RWPE2 (cell line): ENCODE measurements around the gene CDC42BPA.

Source experiments
- ATAC-seq: fragments of 200-7000 bp; cut with Tn5 transposase; 3 replicates; pipeline ENCODE4 v1.9.1; 2021; ENCODE audit warnings: low read depth
- DNase-seq: peaks from one replicate; pipeline ENCODE4 v3.0.0-alpha.2; 2020; ENCODE audit warnings: low spot score
- H3K27ac ChIP-seq: fragments of 450-650 bp; 2 replicates; pipeline ENCODE4 v1.5.1; 2017; ENCODE audit warnings: mild to moderate bottlenecking; ENCODE audit not compliant: poor library complexity, severe bottlenecking
- H3K27me3 ChIP-seq: fragments of 250-450 bp; sonication (Bioruptor Pico); 2 replicates; pipeline ENCODE4 v1.5.1; 2021; ENCODE audit warnings: mild to moderate bottlenecking, moderate library complexity; ENCODE audit not compliant: insufficient read depth, poor library complexity, severe bottlenecking
- H3K36me3 ChIP-seq: fragments of 250-450 bp; sonication (Bioruptor Pico); 2 replicates; pipeline ENCODE4 v1.5.1; 2020; ENCODE audit warnings: low read depth, mild to moderate bottlenecking, moderate library complexity
- H3K4me1 ChIP-seq: fragments of 250-450 bp; sonication (Bioruptor Pico); 2 replicates; pipeline ENCODE4 v1.5.1; 2021; ENCODE audit warnings: mild to moderate bottlenecking, moderate library complexity; ENCODE audit not compliant: insufficient read depth, poor library complexity, severe bottlenecking
- H3K4me3 ChIP-seq: fragments of 250-450 bp; sonication (Bioruptor Pico); 2 replicates; pipeline ENCODE4 v1.5.1; 2021; ENCODE audit warnings: mild to moderate bottlenecking, moderate library complexity; ENCODE audit not compliant: severe bottlenecking
- H3K9me3 ChIP-seq: fragments of 250-450 bp; sonication (Bioruptor Pico); 2 replicates; pipeline ENCODE4 v1.5.1; 2021; ENCODE audit warnings: mild to moderate bottlenecking, moderate library complexity; ENCODE audit not compliant: severe bottlenecking
- CTCF ChIP-seq: fragments of 450-650 bp; IDR thresholded peaks from one replicate; pipeline ENCODE4 v1.5.1; 2017; ENCODE audit warnings: mild to moderate bottlenecking, moderate library complexity; ENCODE audit not compliant: poor library complexity, severe bottlenecking

The CDC42BPA gene

GRCh38 chr1:227225715-227226346 is 92.5 kb downstream of the CDC42BPA start:
- H3K27me3 ChIP-seq: no peaks in the 10 kb centered on the region
- peaks cover 14% of the 10 kb centered on the region for H3K4me1 ChIP-seq
- H3K4me3 ChIP-seq: no peak overlapping the region
- no peaks in the 10 kb centered on the region for H3K9me3 ChIP-seq
- DNase-seq: no peak
- peak; percentile 97 for ATAC-seq
- peak overlapping the region; percentile 55 for H3K27ac ChIP-seq
- H3K36me3 ChIP-seq: no peaks in the 10 kb centered on the region
- TF ChIP-seq CTCF: no peak

- Histone ChIP-seq H3K36me3 (no peaks in the 10 kb centered on the region), H3K4me1 (peaks cover 14% of the 10 kb centered on the region), H3K27me3 (no peaks in the 10 kb centered on the region), H3K9me3 (no peaks in the 10 kb centered on the region), H3K4me3 (no peak overlapping the region), H3K27ac (no peak overlapping the region)
- TF ChIP-seq CTCF: no peak
- DNase-seq (no peak), ATAC-seq (no peak)
Measured at GRCh38 chr1:227223171-227223806, 95.0 kb downstream of the CDC42BPA start.

GRCh38 chr1:227219715-227220292 is 98.5 kb downstream of the CDC42BPA start:
- Histone ChIP-seq H3K36me3 (no peaks in the 10 kb centered on the region), H3K4me3 (no peak overlapping the region), H3K27ac (no peak overlapping the region), H3K27me3 (no peaks in the 10 kb centered on the region), H3K9me3 (no peaks in the 10 kb centered on the region), H3K4me1 (no peaks in the 10 kb centered on the region)
- no peak for ATAC-seq
- no peak for DNase-seq
- TF ChIP-seq CTCF: no peak

GRCh38 chr1:227218870-227219573 is 99.3 kb downstream of the CDC42BPA start:
- no peak for TF ChIP-seq CTCF
- DNase-seq (no peak), ATAC-seq (no peak)
- H3K36me3 ChIP-seq: no peaks in the 10 kb centered on the region
- H3K4me1 ChIP-seq: no peaks in the 10 kb centered on the region
- H3K4me3 ChIP-seq: no peak overlapping the region
- H3K27ac ChIP-seq: no peak overlapping the region
- no peaks in the 10 kb centered on the region for H3K27me3 ChIP-seq
- H3K9me3 ChIP-seq: no peaks in the 10 kb centered on the region
